ENCODE measurements around the gene EXOSC3.

Gene EXOSC3

DNA sequence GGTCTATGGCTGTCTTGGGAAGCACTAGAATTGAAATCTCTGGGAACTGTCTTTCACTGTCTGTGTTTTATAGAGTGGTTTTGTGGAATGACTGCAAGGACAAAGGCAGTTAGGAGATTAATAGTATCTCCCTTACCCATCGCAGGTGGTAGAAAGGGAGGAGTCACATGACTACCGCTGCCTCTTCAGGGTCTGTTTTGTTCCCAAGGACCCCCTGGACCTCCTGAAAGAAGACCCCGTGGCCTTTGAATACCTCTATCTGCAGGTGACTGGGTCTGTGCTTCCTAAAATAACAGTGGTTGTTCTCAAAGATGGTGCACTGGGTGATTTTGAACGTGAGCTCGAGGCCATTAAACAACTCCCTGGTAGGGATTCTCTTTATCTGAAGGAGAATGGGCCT lies 54.0 kb downstream of the EXOSC3 start:
- no peak for DNase-seq

GRCh38 chr9:37730256-37730655 lies 54.6 kb downstream of the EXOSC3 start:
- no peak for DNase-seq

All from hematopoietic multipotent progenitor cell treated with erythropoietin and hydrocortisone succinate and interleukin-3 and kit ligand, for 6 days (in vitro differentiated cells).